ENCODE data around the gene RNGTT.

Gene RNGTT

DNA sequence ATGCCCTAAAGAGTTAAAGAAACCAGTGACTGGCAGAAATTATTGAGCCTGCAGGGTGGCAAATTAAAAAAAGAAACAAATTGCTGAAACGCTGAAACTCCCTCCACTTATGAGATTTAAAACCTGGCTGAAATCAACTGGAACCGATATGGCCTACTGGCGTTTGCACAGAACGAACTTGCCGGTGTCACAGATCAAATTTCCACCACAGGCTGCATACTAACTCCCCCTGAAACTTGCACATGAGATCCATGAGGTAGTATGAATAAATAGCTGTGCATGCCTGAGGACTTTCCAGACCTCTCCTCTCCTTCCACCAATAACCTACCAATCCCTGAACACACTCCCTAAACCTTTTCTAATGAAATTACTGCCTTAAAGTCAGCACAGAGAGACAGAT lies 150.4 kb downstream of the RNGTT start:
- TF ChIP-seq MYC (IDR thresholded peaks at IDR 0.05; ENCODE audit: low read depth, low read length) (no peak), CTCF (IDR thresholded peaks at IDR 0.05; ENCODE audit: low read depth, low read length) (no peak), POLR2A (IDR thresholded peaks at IDR 0.05; ENCODE audit: extremely low read depth, insufficient read length) (no peak)
- TF ChIP-seq, protein P1, sequence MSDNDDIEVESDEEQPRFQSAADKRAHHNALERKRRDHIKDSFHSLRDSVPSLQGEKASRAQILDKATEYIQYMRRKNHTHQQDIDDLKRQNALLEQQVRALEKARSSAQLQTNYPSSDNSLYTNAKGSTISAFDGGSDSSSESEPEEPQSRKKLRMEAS (IDR thresholded peaks at IDR 0.05; ENCODE audit: low read depth, low read length), result no peak
- DNase-seq (ENCODE audit: low read depth), result no peak
- H3K4me3 ChIP-seq (ENCODE audit: low read depth, low read length), result no peak overlapping the region

DNA sequence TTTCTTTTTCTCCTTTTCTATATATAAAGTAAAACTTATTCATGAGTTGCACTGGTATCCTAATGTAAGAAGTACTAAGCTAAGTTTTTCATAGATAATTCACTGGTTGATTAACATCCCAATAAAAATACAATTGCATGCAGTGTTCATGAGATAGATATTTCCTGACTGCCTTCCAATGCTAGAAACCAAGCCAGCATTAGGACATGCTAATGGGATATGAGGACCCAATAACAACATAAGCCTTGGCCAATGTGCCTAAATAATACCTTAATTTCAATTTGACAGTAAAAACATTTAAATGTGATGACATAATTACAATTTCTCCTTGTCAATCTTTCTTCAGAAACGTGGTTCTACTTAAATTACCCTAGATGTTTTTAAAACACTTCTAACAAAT lies 152.7 kb downstream of the RNGTT start:
- DNase-seq (ENCODE audit: low read depth), result no peak
- H3K4me3 ChIP-seq (ENCODE audit: low read depth, low read length), result no peak overlapping the region
- TF ChIP-seq, protein P1 (IDR thresholded peaks at IDR 0.05; ENCODE audit: low read depth, low read length), result no peak
- TF ChIP-seq MYC (IDR thresholded peaks at IDR 0.05; ENCODE audit: low read depth, low read length) (no peak), CTCF (IDR thresholded peaks at IDR 0.05; ENCODE audit: low read depth, low read length) (no peak), POLR2A (IDR thresholded peaks at IDR 0.05; ENCODE audit: extremely low read depth, insufficient read length) (no peak)

- TF ChIP-seq MYC (IDR thresholded peaks at IDR 0.05; ENCODE audit: low read depth, low read length) (no peak), POLR2A (IDR thresholded peaks at IDR 0.05; ENCODE audit: extremely low read depth, insufficient read length) (no peak), CTCF (IDR thresholded peaks at IDR 0.05; ENCODE audit: low read depth, low read length) (no peak)
- TF ChIP-seq, protein P1 (IDR thresholded peaks at IDR 0.05; ENCODE audit: low read depth, low read length), result no peak
- no peak for DNase-seq (ENCODE audit: low read depth)
- H3K4me3 ChIP-seq (ENCODE audit: low read depth, low read length), result no peak overlapping the region
Measured at GRCh38 chr6:88810089-88810488, 153.3 kb downstream of the RNGTT start.

DNA sequence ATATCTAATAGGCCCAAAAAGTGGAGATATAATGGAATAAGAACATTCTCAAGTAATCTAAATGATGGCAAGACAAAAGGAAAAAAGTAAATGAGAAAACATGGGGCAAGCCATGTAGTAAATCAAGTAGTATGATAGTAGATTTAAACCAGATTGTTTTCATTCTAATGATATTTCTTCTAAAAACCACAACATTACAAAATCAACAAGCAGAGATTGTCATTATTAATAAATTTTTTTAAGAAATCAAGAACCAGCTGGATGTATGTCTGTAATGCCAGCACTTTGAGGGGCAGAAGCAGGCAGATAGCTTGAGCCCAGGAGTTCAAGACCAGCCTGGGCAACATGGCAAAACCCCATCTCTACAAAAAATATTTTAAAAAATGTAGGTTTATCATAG lies 155.0 kb downstream of the RNGTT start:
- DNase-seq (ENCODE audit: low read depth), result no peak
- no peak for TF ChIP-seq POLR2A (IDR thresholded peaks at IDR 0.05; ENCODE audit: extremely low read depth, insufficient read length)
- TF ChIP-seq MYC (IDR thresholded peaks at IDR 0.05; ENCODE audit: low read depth, low read length), result no peak
- no peak for TF ChIP-seq CTCF (IDR thresholded peaks at IDR 0.05; ENCODE audit: low read depth, low read length)
- TF ChIP-seq, protein P1 (IDR thresholded peaks at IDR 0.05; ENCODE audit: low read depth, low read length), result no peak
- no peak overlapping the region for H3K4me3 ChIP-seq (ENCODE audit: low read depth, low read length)

GRCh38 chr6:88807622-88808021 lies 155.8 kb downstream of the RNGTT start:
- DNase-seq (ENCODE audit: low read depth), result no peak
- TF ChIP-seq CTCF (IDR thresholded peaks at IDR 0.05; ENCODE audit: low read depth, low read length) (no peak), POLR2A (IDR thresholded peaks at IDR 0.05; ENCODE audit: extremely low read depth, insufficient read length) (no peak), MYC (IDR thresholded peaks at IDR 0.05; ENCODE audit: low read depth, low read length) (no peak)
- TF ChIP-seq, protein P1 (IDR thresholded peaks at IDR 0.05; ENCODE audit: low read depth, low read length), result no peak

GRCh38 chr6:88806728-88807127 lies 156.7 kb downstream of the RNGTT start:
- H3K4me3 ChIP-seq (ENCODE audit: low read depth, low read length), result no peak overlapping the region
- TF ChIP-seq MYC (IDR thresholded peaks at IDR 0.05; ENCODE audit: low read depth, low read length), result no peak
- no peak for TF ChIP-seq CTCF (IDR thresholded peaks at IDR 0.05; ENCODE audit: low read depth, low read length)
- TF ChIP-seq POLR2A (IDR thresholded peaks at IDR 0.05; ENCODE audit: extremely low read depth, insufficient read length), result no peak
- TF ChIP-seq, protein P1 (IDR thresholded peaks at IDR 0.05; ENCODE audit: low read depth, low read length), result no peak
- DNase-seq (ENCODE audit: low read depth), result no peak

More at GRCh38 chr6:88807622-88808021, 155.8 kb downstream of the RNGTT start:
- no peak overlapping the region for H3K4me3 ChIP-seq (ENCODE audit: low read depth, low read length)

Data from NB4 (cell line).